HL-60/S4 (cell line): ENCODE results near the gene MDFI.

Experiments used
- in situ Hi-C: fragments of 300-500 bp; cut with MboI; formaldehyde crosslinking; loops from 2 replicates; pipeline ENCODE4 v1.14.3; 2022; ENCODE audit warnings: low sequenced_read_pairs

MDFI gene

DNA sequence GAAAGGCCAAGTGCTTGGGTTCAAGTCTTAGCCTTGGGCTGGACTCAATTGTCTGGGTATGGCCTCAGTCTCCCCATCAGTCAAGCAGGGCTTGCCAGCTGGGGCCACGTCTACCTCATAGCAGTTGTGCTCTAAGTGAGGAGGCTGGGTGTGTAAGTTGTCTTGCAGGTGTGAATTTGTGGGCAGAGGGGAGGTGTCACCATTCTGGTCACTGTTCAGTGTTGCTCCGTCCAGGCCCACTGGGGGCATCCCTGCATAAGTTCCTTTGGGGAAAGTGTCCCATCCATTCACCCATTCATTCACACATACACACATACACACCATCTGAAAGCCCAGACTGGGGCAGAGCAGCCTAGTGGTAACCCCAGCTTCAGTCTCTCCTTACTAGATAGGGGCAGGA, 60.8 kb downstream of the MDFI start:
- in situ Hi-C loops = loop anchor here (10.0 kb wide), 1 partner anchor 76 kb away; the partner anchor contains the start of gene FRS3

DNA sequence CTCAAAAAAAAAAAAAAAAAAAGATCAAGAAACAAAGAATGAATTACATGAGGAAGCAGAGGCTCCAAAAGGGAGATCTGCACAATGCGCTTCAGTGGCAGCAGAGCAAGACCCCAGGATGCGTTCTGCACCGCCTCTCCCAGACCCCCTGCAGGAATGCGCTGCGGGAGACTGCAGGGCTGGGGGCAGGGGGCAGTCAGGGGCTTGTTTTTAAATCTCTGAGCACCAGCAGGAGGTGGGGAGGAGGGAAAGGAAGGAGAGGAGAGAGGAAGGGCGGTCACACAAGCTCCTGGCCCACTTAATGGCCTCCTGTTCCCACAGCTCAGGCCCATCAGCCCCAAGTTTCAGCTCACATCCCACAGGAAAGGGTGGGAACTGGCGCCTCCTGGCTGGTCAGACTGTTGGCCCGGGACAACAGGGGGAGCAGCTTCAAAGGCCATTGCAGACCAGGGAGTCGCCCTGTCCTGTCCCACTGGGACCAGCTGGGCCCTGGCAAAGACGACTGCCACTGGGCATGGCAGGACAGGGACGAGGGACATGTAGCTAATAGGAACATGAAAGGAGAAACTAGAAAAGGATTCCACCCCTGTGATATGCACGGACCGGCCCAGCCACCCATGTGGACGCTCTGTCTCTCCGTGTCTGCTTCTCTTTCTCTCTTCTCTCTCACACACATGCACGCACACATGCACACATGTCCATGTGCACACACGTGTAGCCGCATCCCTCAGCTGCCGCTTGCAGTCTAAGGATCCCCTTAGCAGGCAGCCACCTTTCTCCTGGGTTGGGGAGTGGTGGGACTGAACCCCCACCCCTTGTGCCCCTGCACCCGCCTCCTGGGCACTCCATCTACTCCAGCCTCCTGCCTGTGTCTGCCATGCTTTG, 62.4 kb downstream of the MDFI start:
- in situ Hi-C loops = no loop called here

DNA sequence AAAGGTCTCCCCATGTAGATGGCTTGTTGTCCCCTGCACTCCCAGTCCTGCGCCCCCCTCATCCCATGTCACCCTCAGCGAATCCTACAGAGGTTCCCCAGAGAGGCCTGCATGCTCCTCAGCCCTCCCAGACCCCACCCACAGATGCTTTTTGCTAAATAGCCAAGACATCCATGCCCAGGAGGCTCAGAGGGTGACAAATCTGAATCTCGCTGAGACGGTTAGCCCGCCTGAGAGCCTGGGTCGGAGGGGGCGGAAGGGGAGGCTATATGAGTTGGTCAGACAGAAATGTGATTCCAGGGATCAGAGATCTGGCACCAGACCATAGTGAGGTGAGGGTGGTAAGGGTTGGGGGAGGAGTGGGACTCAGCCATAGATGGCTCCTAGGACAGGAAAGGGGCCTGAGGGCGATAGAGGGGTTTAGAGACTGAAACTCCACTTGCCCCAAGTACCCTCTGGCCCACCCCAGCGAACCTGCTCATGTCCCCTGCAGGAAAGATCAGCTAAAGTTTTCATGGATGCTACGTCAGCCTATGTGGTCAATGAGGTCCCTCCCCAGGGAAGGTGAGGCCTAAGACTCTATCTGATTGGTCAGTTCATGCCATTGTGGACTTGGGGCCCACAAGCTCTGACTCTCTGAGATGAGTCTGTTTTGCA, 63.9 kb downstream of the MDFI start:
- in situ Hi-C loops = no loop called here

DNA sequence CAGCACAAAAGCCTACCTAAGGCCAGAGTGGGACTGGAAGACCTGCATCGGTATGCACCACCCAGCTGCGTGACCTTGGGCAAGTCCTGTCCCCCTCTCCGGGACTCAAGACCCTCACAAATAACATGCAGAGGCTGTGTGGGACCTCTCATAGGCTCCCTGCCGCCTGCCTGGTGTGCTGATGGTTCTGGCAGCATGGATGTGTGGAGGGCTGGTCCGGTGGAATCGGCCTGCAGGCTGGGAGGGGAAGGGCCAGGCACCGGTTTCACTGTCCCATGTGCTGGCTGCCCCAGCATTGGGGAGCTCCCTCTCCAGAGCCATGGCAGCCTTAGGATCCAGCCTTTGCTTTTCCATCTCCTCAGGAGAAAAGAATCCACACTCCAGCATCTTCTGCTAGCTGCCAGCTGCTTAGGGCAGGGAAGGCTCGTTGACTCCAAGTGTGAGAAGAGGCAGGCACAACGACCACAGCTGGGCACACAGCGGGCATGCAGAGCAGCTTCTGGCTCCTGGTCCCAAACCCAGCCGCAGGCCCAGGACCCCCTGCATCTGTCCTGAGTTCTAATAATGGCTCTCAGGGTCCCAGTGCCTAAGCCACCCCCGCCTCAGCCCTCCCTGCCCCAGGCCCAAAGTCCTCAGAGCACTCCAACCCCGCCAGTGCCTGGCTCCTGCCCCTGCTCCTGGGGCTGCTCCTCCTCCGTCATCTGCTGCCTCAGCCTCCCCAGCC, 64.7 kb downstream of the MDFI start:
- in situ Hi-C loops = no loop called here
